Measurements from ENCODE around the gene THBS2.
"Not testable (repeated sequence)": the region's sequence is repeated elsewhere in the genome, so short reads cannot be mapped to it uniquely, and the experiment has no call there.

The THBS2 gene

GRCh38 chr6:169229615-169230321 lies 23.9 kb downstream of the THBS2 start:
- no peak for DNase-seq

DNA sequence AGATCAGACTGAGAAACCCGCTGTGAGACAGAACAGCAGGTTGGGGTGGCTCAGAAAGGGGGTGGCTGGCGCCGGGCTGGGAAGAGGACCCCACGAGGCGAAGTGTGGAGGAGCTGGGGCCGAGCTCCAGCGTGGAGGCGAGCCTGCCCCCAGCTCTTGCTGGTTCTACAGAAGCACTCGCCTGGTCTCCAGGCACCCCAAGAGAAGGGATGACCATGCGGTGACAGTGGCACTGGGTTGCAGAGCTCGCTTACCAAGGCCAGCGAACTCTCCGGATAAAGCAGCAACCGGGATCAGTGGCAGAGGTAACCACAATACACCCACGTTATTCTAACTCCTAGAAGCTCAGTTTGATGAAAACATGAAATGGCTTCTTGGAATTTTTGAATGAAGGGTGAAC lies 26.5 kb downstream of the THBS2 start:
- DNase-seq, result no peak

- no peak for DNase-seq
Measured at GRCh38 chr6:169225887-169226286, 27.8 kb downstream of the THBS2 start.

DNA sequence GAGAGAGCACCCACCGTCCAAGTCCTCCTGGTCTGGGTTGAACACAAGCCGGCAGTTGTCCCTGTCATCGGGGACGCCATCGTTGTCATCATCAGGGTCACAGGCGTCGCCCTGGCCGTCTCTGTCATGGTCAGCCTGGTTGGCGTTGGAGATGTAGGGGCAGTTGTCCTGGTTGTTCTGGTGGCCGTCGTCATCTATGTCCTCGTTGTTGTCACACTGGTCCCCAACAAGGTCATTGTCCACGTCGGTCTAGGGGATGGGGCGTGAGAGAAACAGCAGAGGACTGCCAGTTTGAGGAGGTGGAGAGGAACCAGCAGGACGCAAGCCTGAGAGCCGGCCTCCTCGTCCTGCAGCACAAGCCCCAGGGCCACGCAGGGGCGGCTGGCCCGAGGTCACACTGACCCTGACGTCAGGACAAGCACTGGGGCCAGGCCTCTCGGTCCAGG lies 28.5 kb downstream of the THBS2 start:
- no peak for DNase-seq

GRCh38 chr6:169224716-169225115 lies 28.9 kb downstream of the THBS2 start:
- no peak for DNase-seq

DNA sequence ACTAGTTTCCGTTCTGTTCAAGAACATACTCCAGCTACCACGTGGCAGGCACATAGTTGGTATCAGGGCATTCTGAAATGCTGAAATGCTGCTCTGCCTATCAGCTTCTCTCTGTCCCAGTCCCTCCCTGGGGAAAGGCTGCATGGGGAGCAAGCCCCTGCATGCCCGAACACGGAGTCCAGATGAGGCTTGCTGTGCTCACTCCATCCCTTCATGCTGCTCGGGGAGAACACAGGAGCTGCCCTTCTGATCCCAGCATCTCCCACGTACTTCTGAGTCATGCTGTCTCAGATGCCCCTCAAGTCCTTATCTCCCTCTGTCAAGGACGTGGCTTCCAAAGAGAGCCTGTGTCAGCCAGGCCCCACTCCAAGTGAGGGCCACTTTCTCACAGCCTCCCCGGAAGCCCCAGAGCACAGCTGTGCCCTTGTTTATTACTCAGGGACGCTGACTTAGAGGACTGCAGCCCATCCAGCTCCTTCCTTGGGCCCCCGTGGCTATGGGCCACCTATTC lies 29.4 kb downstream of the THBS2 start:
- DNase-seq, result no peak

- DNase-seq, result no peak
Measured at GRCh38 chr6:169223006-169223405, 30.6 kb downstream of the THBS2 start.

GRCh38 chr6:169222126-169222525 lies 31.5 kb downstream of the THBS2 start:
- DNase-seq, result no peak

DNA sequence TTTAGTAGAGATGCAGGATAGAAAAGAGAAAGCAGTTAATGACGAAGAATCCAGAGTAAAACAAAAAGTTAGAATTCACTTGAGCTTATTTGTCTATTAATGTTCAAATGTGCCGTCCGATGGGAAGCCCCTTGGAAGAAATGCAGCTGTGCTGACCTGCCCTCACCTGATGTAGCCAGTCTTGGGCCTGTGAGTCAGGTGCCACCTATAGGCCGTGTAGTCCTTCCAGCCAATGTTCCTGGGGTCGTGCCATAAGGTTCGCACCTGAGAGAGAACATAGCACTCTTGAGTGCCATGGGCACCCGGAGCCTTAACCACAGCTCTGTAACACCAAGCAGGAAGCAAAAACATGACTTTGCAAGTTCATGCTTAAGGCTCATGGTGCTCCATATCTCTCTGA lies 32.4 kb downstream of the THBS2 start:
- no peak for DNase-seq

- no peak for DNase-seq
Measured at GRCh38 chr6:169220068-169220964, 33.3 kb downstream of the THBS2 start.

GRCh38 chr6:169217972-169218371 lies 35.7 kb downstream of the THBS2 start:
- no peak for DNase-seq

- DNase-seq, result no peak
Measured at GRCh38 chr6:169216830-169217229, 36.8 kb downstream of the THBS2 start.

DNA sequence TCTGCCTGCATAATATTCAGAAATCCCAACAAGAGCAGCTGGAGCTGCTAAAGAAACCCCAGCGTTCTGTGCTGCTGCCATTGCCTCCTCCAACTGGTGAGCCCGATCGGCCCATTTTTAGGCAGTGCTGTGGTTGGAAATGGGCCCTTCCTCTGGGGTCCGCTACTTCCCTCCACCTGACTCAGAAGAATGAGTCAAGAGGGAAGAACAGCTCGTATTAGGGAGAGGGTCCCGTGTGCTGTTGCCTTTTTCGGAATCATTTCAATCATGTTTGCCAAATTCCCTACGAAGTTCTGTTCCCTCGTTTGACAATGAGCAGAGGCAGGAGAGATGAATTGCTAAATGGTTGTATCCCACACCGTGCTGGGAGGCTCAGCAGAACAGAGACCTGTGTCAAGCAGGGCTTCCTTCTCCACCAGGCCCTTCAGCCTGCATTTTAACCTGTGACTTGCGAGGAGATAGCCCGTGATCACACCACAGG lies 38.4 kb downstream of the THBS2 start:
- no peak for DNase-seq

DNA sequence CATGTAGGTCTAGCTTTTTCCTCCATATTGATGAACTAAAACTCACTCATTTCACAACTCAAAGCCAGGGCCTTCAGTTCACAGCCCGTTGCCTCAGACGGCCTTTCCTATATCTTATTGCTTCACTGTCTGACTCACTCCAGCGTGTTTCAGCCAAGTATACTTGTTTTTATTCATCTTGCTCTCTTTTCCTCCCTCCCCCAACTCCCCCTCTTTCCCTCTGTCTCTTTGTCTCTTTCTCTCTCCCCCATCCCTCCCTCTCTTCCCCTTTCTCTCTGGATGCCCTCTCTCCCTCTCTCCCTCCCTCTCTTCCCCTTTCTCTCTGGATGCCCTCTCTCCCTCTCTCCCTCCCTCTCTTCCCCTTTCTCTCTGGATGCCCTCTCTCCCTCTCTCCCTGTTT lies 38.9 kb downstream of the THBS2 start:
- not testable (repeated sequence) for DNase-seq

DNA sequence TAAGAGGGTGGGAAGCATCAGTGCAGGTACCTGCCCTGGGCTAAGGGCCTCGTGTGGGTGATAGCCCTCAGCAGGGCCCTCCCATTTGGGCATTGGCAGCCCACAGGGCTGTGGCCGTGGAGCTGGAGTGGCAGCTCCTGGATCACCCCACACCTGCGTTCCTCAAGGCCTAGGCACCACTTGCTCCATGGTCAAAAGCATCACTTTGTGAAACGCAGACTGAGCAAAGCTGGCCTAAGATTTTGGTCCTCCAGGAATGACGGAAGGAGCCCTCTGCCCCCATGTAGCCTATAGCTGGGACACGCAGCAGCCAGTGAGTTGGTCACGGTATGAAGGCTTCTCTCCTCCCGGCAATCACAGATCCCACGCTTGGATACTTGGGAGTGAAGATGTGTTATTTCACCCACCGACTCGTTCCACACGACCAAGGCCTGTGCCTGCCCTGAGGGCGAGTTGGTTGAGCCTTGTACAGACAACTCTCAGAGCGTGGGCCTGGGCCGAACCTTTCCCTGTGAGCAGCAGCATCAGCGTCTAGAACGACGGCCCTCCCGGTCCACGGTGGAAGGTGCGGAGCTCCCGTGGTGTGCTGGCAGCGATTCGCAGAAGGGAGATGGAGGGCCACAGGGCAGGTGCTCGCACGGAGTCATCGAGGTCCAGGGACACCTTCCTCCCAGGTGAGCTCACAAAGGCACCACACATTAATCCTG lies 39.7 kb downstream of the THBS2 start:
- DNase-seq, result no peak

DNA sequence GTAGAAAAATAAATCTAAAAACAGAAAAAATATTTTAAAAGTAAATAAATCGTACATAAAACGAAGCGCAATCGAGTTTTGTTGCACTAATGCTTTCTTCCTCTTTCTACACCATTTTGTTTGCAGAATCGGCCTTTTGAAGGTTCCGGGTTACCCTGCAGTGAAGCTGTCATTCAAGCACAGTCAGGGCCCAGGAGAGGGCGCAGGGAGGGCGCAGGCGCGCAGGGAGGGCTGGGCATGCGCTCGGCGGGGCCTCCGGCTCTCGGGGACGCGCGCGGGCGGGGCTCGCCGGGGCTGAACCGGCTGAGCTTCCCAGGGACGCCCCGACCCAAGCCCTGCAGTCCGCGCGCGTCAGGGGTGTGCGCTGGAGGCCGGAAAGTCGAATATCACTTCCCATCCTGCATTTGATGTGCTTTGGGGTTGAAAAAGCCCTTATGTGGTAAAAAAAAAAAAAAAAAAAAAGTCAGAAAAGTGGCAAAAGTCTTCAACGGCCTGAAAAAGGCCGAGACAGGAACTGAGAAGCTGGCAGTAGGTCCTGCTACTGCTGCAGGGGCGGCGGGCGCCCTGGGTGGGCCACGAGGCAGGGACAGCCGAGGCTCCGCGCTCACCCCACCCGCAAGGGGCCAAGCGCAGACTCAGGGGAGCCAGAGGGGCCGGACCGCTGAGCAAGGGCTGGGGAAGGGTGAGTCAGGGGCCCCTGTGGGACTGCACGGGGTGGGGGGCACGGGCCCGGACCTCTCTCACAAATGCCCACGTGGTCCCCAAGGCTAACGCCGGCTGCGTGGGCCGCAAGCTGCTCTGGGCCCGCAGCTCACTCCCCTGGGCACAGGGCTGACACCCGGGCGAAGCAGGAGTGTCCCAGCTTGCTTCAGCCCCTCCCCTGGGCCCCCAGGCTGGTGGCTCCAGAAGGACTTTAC lies 40.5 kb downstream of the THBS2 start:
- DNase-seq, result peak; percentile 79

GRCh38 chr6:169212436-169212835 lies 41.2 kb downstream of the THBS2 start:
- DNase-seq, result no peak

- DNase-seq, result no peak
Measured at GRCh38 chr6:169211881-169212280, 41.8 kb downstream of the THBS2 start.

GRCh38 chr6:169210611-169211010 lies 43.0 kb downstream of the THBS2 start:
- DNase-seq, result no peak

GRCh38 chr6:169208011-169208410 lies 45.6 kb downstream of the THBS2 start:
- no peak for DNase-seq

GRCh38 chr6:169207482-169207881 lies 46.2 kb downstream of the THBS2 start:
- no peak for DNase-seq

Data from activated gamma-delta T cell (primary cell).